ENCODE data around the gene BEST1. TPM values are rescaled to one million over a fixed set of nuclear protein-coding genes. Genes with fewer than 3 reads are reported as not detected.
"Not testable (repeated sequence)": the region's sequence is repeated elsewhere in the genome, so short reads cannot be mapped to it uniquely, and the experiment has no call there.

Gene BEST1
- total RNA-seq, 1 donor from 2014 or later = 0.58 TPM

- no peak overlapping the region for H3K4me3 ChIP-seq
- H3K27ac ChIP-seq (replicated peaks) = no peak overlapping the region
- no peak for TF ChIP-seq CTCF (IDR thresholded peaks at IDR 0.05; ENCODE audit: borderline replicate concordance)
- no peaks in the 10 kb centered on the region for H3K36me3 ChIP-seq
- H3K9me3 ChIP-seq (replicated peaks) = no peaks in the 10 kb centered on the region
- DNase-seq = no peak
- intact Hi-C loops (cut with micrococcal nuclease) = no loop called here
- peaks cover 6% of the 10 kb centered on the region for H3K27me3 ChIP-seq (ENCODE audit: low read depth)
- peaks cover 47% of the 10 kb centered on the region for H3K4me1 ChIP-seq
Observed at GRCh38 chr11:61951484-61952135, 1.5 kb downstream of the BEST1 start.

- DNase-seq = no peak
- Histone ChIP-seq H3K4me1 (peaks cover 39% of the 10 kb centered on the region), H3K9me3 (replicated peaks) (no peaks in the 10 kb centered on the region), H3K27ac (replicated peaks) (no peak overlapping the region), H3K36me3 (no peaks in the 10 kb centered on the region), H3K4me3 (no peak overlapping the region), H3K27me3 (ENCODE audit: low read depth) (peaks cover 6% of the 10 kb centered on the region)
- intact Hi-C loops (cut with micrococcal nuclease) = no loop called here
- no peak for TF ChIP-seq CTCF (IDR thresholded peaks at IDR 0.05; ENCODE audit: borderline replicate concordance)
Observed at GRCh38 chr11:61952882-61953281, 2.7 kb downstream of the BEST1 start.

GRCh38 chr11:61953632-61954031 lies 3.5 kb downstream of the BEST1 start:
- intact Hi-C loops (cut with micrococcal nuclease); H3K4me3 ChIP-seq; H3K27me3 ChIP-seq (ENCODE audit: low read depth); H3K9me3 ChIP-seq (replicated peaks); DNase-seq; H3K27ac ChIP-seq (replicated peaks); H3K36me3 ChIP-seq: not testable (repeated sequence)
- peaks cover 32% of the 10 kb centered on the region for H3K4me1 ChIP-seq

GRCh38 chr11:61954106-61954850 lies 4.1 kb downstream of the BEST1 start:
- TF ChIP-seq CTCF (IDR thresholded peaks at IDR 0.05; ENCODE audit: borderline replicate concordance) = no peak
- H3K9me3 ChIP-seq (replicated peaks) = no peaks in the 10 kb centered on the region
- intact Hi-C loops (cut with micrococcal nuclease) = no loop called here
- peak overlapping the region; percentile 63 for H3K4me3 ChIP-seq
- no peak for DNase-seq
- peaks cover 25% of the 10 kb centered on the region for H3K4me1 ChIP-seq
- peaks cover 6% of the 10 kb centered on the region for H3K27me3 ChIP-seq (ENCODE audit: low read depth)
- no peaks in the 10 kb centered on the region for H3K36me3 ChIP-seq
- H3K27ac ChIP-seq (replicated peaks) = peak overlapping the region; percentile 84

GRCh38 chr11:61954851-61955421 lies 4.8 kb downstream of the BEST1 start:
- peak; percentile 70 for DNase-seq
- peak; percentile 37 for TF ChIP-seq CTCF (IDR thresholded peaks at IDR 0.05; ENCODE audit: borderline replicate concordance)
- Histone ChIP-seq H3K27ac (replicated peaks) (peak overlapping the region; percentile 84), H3K4me1 (peaks cover 19% of the 10 kb centered on the region), H3K9me3 (replicated peaks) (no peaks in the 10 kb centered on the region), H3K4me3 (peak overlapping the region; percentile 63), H3K27me3 (ENCODE audit: low read depth) (peaks cover 6% of the 10 kb centered on the region), H3K36me3 (no peaks in the 10 kb centered on the region)
- intact Hi-C loops (cut with micrococcal nuclease) = no loop called here

Data from left ventricle myocardium inferior (tissue), 1 donor.